Trophoblast cell (in vitro differentiated cells and primary cell): ENCODE measurements around the gene HSPD1.

Experiments used
- DNase-seq, 2 donors: peaks; one replicate each; pipeline ENCODE4 v3.0.0-alpha.2; 2016
- H2AFZ ChIP-seq: 2 replicates; pipeline ENCODE4 v1.6.1; 2013; ENCODE audit warnings: low read length, moderate library complexity, mild to moderate bottlenecking; ENCODE audit not compliant: insufficient read depth, poor library complexity
- H2AK5ac ChIP-seq: 2 replicates; pipeline ENCODE4 v1.6.1; 2013; ENCODE audit warnings: mild to moderate bottlenecking, low read length
- H2BK120ac ChIP-seq: 2 replicates; pipeline ENCODE4 v1.6.1; 2013; ENCODE audit warnings: low read length, mild to moderate bottlenecking, moderate library complexity; ENCODE audit not compliant: insufficient read depth, poor library complexity
- H2BK12ac ChIP-seq: 2 replicates; pipeline ENCODE4 v1.6.1; 2013; ENCODE audit warnings: mild to moderate bottlenecking, low read length, moderate library complexity
- H2BK5ac ChIP-seq: 2 replicates; pipeline ENCODE4 v1.6.1; 2013; ENCODE audit warnings: low read length, low read depth, moderate library complexity, mild to moderate bottlenecking; ENCODE audit not compliant: poor library complexity
- H3K14ac ChIP-seq: 2 replicates; pipeline ENCODE4 v1.6.1; 2013; ENCODE audit warnings: mild to moderate bottlenecking, low read length
- H3K18ac ChIP-seq: 2 replicates; pipeline ENCODE4 v1.6.1; 2013; ENCODE audit warnings: mild to moderate bottlenecking, low read length
- H3K23ac ChIP-seq: 2 replicates; pipeline ENCODE4 v1.6.1; 2013; ENCODE audit warnings: low read length
- H3K27ac ChIP-seq: 2 replicates; pipeline ENCODE4 v1.5.1; 2013; ENCODE audit warnings: low read depth, mild to moderate bottlenecking, inconsistent platforms, low read length, moderate library complexity
- H3K27me3 ChIP-seq: 2 replicates; pipeline ENCODE4 v1.6.1; 2013; ENCODE audit warnings: inconsistent platforms, mild to moderate bottlenecking, low read length, moderate library complexity; ENCODE audit not compliant: insufficient read depth
- H3K36me3 ChIP-seq, 2 experiments: 1 replicate in 1 of 2; 2 replicates in 1 of 2; pipeline ENCODE4 v1.6.1; 2013; ENCODE audit warnings: low read length in 2 of 2, mild to moderate bottlenecking in 2 of 2, moderate library complexity in 1 of 2; ENCODE audit not compliant: insufficient read depth in 2 of 2, control insufficient read depth in 1 of 2
- H3K4ac ChIP-seq: 2 replicates; pipeline ENCODE4 v1.6.1; 2013; ENCODE audit warnings: low read depth, mild to moderate bottlenecking, low read length, moderate library complexity
- H3K4me1 ChIP-seq, 2 experiments: 1 replicate in 1 of 2; 2 replicates in 1 of 2; pipeline ENCODE4 v1.6.1; 2013; ENCODE audit warnings: low read length in 2 of 2, mild to moderate bottlenecking in 2 of 2, moderate library complexity in 1 of 2; ENCODE audit not compliant: insufficient read depth in 2 of 2, control insufficient read depth in 1 of 2
- H3K4me2 ChIP-seq: 2 replicates; pipeline ENCODE4 v1.6.1; 2013; ENCODE audit warnings: inconsistent platforms, mild to moderate bottlenecking, low read length, moderate library complexity
- H3K4me3 ChIP-seq: 2 replicates; pipeline ENCODE4 v1.5.1; 2013; ENCODE audit warnings: mild to moderate bottlenecking, low read depth, low read length, inconsistent platforms
- H3K79me1 ChIP-seq: one replicate; pipeline ENCODE4 v1.6.1; 2013; ENCODE audit warnings: low read length
- H3K79me2 ChIP-seq: 2 replicates; pipeline ENCODE4 v1.6.1; 2013; ENCODE audit warnings: low read length, mild to moderate bottlenecking; ENCODE audit not compliant: control insufficient read depth, insufficient read depth, poor library complexity
- H3K9ac ChIP-seq: 2 replicates; pipeline ENCODE4 v1.6.1; 2013; ENCODE audit warnings: mild to moderate bottlenecking, low read length
- H3K9me3 ChIP-seq: 2 replicates; pipeline ENCODE4 v1.6.1; 2013; ENCODE audit warnings: low read depth, mild to moderate bottlenecking, control low read depth, inconsistent platforms, low read length; ENCODE audit not compliant: insufficient read depth
- H4K12ac ChIP-seq: 2 replicates; pipeline ENCODE4 v1.6.1; 2013; ENCODE audit warnings: low read depth, mild to moderate bottlenecking, low read length, moderate library complexity
- H4K8ac ChIP-seq: 2 replicates; pipeline ENCODE4 v1.6.1; 2013; ENCODE audit warnings: low read depth, mild to moderate bottlenecking, low read length, moderate library complexity
- H4K91ac ChIP-seq: one replicate; pipeline ENCODE4 v1.6.1; 2013; ENCODE audit warnings: low read depth, mild to moderate bottlenecking, low read length, moderate library complexity
- WGBS: extraction: QIAGEN DNeasy Blood & Tissue Kit; methylation state at CpG from one replicate; pipeline ENCODE4 v1.1.7; 2013; ENCODE audit warnings: missing lambda C conversion rate; ENCODE audit not compliant: insufficient read length, insufficient coverage; ENCODE audit errors: extremely low coverage; 5-methylcytosine and 5-hydroxymethylcytosine counted together

The HSPD1 gene

DNA sequence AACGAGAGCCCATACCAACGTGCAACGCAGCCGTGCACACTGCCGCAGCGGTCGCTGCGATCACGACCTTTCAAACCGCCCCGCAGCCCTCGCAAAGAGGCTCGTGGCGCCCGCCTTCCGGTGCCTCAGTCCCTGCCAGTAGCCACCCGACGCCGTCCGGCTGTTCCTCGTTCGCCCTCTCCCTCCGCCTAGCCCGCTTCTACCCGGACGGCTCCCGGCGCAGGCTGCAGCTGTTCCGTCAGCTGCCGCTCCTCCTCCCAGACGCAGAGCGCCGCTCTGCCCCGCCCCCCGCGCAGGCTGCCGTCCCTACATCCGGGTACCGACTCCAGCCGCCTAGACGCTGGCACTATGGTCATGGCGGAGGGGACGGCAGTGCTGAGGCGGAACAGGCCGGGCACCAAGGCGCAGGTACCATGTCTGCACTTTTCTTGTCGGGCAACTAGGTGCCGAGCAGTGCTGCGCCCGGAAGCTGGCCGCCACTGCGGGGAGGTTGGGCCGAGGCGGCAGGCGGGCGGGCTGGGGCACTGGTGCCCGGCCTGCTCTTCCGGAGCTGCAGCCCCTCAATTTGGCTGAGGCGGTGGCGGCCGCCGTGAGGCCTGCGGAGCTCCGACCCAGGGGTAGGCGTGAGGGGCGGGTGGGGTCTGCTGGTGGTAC, 16.2 kb upstream of the HSPD1 start, which contains the start of gene MOB4:
Gene MOB4 (plus strand): TSS at position 328 of the 654 bp plus-strand sequence. CDS start 21 bp downstream, at position 349.
- Histone ChIP-seq H2BK12ac (no peak within 1 kb of the TSS), H2AK5ac (peak within 1 kb of the TSS; percentile 22), H3K79me1 (peaks cover 9% of the 10 kb centered on the region), H3K36me3 (peaks cover 3 to 4% of the 10 kb centered on the region in 2 experiments), H3K27ac (peak within 1 kb of the TSS; percentile 94), H3K79me2 (peaks cover 8% of the 10 kb centered on the region), H3K4me1 (no peaks in the 10 kb centered on the region), H2AFZ (peak within 1 kb of the TSS; percentile 86), H3K27me3 (no peaks in the 10 kb centered on the region), H3K23ac (no peak within 1 kb of the TSS), H4K12ac (peak within 1 kb of the TSS; percentile 87), H2BK5ac (peak within 1 kb of the TSS; percentile 90), H3K9me3 (peaks cover 4% of the 10 kb centered on the region), H4K8ac (peak within 1 kb of the TSS; percentile 90), H2BK120ac (peak within 1 kb of the TSS; percentile 90), H3K9ac (peak within 1 kb of the TSS; percentile 99), H3K4me2 (peak within 1 kb of the TSS; percentile 71), H4K91ac (peak within 1 kb of the TSS; percentile 93), H3K14ac (peak within 1 kb of the TSS; percentile 92), H3K4ac (peak within 1 kb of the TSS; percentile 94), H3K4me3 (peak within 1 kb of the TSS; percentile 98), H3K18ac (peak within 1 kb of the TSS; percentile 91)
- peak; percentile 95 to 98 for DNase-seq
- WGBS: no CpG with 5 or more reads among the region's 66 CpGs

DNA sequence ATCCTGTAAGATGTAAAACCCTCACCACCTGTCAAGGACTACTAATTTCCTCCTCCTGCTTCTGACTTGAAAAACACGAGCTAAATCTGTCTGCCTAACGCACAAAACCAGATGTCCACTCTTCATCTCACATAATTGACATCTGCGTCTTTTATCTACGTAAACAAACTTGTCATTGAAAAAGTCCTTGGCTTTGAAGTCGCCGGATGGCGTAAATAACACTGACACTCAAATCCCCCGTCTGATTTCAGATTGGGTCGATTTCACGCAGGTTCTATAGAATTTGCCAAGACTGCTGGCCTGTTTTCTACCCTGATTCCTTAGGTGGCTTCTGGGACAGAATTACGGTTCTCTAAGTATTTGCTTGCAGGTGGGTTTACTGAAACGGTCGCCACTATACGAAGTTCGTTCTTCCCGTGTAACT, 15.7 kb upstream of the HSPD1 start:
- H2AFZ ChIP-seq: peak overlapping the region; percentile 38
- no peaks in the 10 kb centered on the region for H3K27me3 ChIP-seq
- no peak overlapping the region for H3K18ac ChIP-seq
- no peak overlapping the region for H3K4ac ChIP-seq
- H3K9me3 ChIP-seq: peaks cover 4% of the 10 kb centered on the region
- peak overlapping the region; percentile 98 for H3K4me3 ChIP-seq
- H3K79me2 ChIP-seq: peaks cover 8% of the 10 kb centered on the region
- no peaks in the 10 kb centered on the region for H3K4me1 ChIP-seq
- H3K79me1 ChIP-seq: peaks cover 9% of the 10 kb centered on the region
- H4K91ac ChIP-seq: peak overlapping the region; percentile 42
- peak overlapping the region; percentile 71 for H3K4me2 ChIP-seq
- H2BK5ac ChIP-seq: peak overlapping the region; percentile 12
- peak overlapping the region; percentile 9 for H4K12ac ChIP-seq
- no peak overlapping the region for H2AK5ac ChIP-seq
- no peak overlapping the region for H2BK120ac ChIP-seq
- peak overlapping the region; percentile 6 for H3K14ac ChIP-seq
- peaks cover 3 to 4% of the 10 kb centered on the region in 2 experiments for H3K36me3 ChIP-seq
- no peak overlapping the region for H3K23ac ChIP-seq
- peak overlapping the region; percentile 80 for H3K9ac ChIP-seq
- DNase-seq: no peak
- H4K8ac ChIP-seq: peak overlapping the region; percentile 59
- no CpG with 5 or more reads among the region's 16 CpGs for WGBS
- no peak overlapping the region for H2BK12ac ChIP-seq
- H3K27ac ChIP-seq: peak overlapping the region; percentile 94

DNA sequence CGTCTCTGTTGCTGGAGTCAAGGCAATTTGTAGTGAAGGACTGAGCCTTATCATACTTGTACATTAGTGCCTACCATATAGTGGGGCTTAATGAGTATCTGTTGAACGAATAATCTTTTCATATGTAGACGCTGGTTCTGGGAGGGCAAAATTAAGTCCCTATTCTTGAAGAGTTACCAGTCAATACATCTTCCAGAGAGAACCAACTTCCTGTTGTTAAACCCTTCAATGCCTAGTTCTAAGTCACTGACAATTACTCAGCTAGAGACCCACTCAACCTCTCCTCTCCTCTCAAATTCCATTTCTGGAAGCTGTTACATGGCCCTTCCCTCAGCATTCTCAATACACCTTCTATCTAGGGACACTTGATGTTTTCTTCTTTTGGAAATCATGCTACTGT, 15.1 kb upstream of the HSPD1 start:
- Histone ChIP-seq H3K14ac (no peak overlapping the region), H4K91ac (no peak overlapping the region), H3K36me3 (peaks cover 3 to 4% of the 10 kb centered on the region in 2 experiments), H2AK5ac (no peak overlapping the region), H3K4ac (no peak overlapping the region), H3K23ac (no peak overlapping the region), H3K27me3 (no peaks in the 10 kb centered on the region), H2BK120ac (no peak overlapping the region), H2AFZ (no peak overlapping the region), H4K12ac (no peak overlapping the region), H2BK12ac (no peak overlapping the region), H3K9me3 (peaks cover 4% of the 10 kb centered on the region), H3K79me2 (peaks cover 8% of the 10 kb centered on the region), H3K79me1 (peaks cover 9% of the 10 kb centered on the region), H2BK5ac (no peak overlapping the region), H3K4me1 (no peaks in the 10 kb centered on the region), H3K4me2 (peak overlapping the region; percentile 71), H3K18ac (no peak overlapping the region), H4K8ac (no peak overlapping the region), H3K9ac (no peak overlapping the region), H3K27ac (peak overlapping the region; percentile 94), H3K4me3 (no peak overlapping the region)
- WGBS: no CpG with 5 or more reads among the region's 3 CpGs
- DNase-seq: no peak

DNA sequence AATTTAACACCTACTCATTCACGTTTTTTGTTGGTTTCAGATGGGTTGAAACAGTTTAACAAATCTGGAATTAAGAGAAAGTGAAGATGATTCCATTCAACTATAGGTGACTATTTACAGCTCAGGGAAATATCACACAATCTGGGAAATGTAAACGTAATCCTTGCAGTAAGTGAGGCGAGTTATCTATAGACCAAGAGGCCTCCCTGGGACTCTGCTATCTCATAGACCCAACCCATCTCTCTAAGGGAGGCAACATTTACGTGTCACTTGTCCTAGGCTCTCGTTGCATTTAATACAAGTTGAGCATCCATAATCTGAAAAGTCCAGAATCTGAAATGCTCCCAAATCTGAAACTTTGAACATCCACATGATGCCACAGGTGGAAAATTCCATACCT, 14.3 kb upstream of the HSPD1 start:
- Histone ChIP-seq H3K27ac (no peak overlapping the region), H2AK5ac (no peak overlapping the region), H3K4me1 (no peaks in the 10 kb centered on the region), H3K4me3 (no peak overlapping the region), H3K9ac (no peak overlapping the region), H2AFZ (no peak overlapping the region), H3K79me1 (peaks cover 9% of the 10 kb centered on the region), H3K14ac (no peak overlapping the region), H4K8ac (no peak overlapping the region), H2BK5ac (no peak overlapping the region), H2BK120ac (no peak overlapping the region), H3K79me2 (peaks cover 8% of the 10 kb centered on the region), H3K27me3 (no peaks in the 10 kb centered on the region), H3K9me3 (peaks cover 4% of the 10 kb centered on the region), H3K4me2 (no peak overlapping the region), H3K23ac (no peak overlapping the region), H3K36me3 (peaks cover 3 to 4% of the 10 kb centered on the region in 2 experiments), H4K12ac (no peak overlapping the region), H3K18ac (no peak overlapping the region), H4K91ac (no peak overlapping the region), H2BK12ac (no peak overlapping the region), H3K4ac (no peak overlapping the region)
- DNase-seq: no peak
- WGBS: no CpG with 5 or more reads among the region's 5 CpGs
